MG63 (cell line): ENCODE data around the gene TRIM26. TPM values are rescaled to one million over a fixed set of nuclear protein-coding genes. Genes with fewer than 3 reads are reported as not detected.

Source experiments
- DNase-seq: peaks from one replicate; pipeline ENCODE4 v3.0.0-alpha.2; 2020
- H3K27me3 ChIP-seq: fragments of 250-450 bp; sonication (Bioruptor Pico); 2 replicates; pipeline ENCODE4 v1.5.1; 2020; ENCODE audit warnings: mild to moderate bottlenecking, moderate library complexity
- H3K36me3 ChIP-seq: fragments of 250-450 bp; sonication (Bioruptor Pico); 2 replicates; pipeline ENCODE4 v1.5.1; 2020; ENCODE audit warnings: mild to moderate bottlenecking, moderate library complexity
- H3K4me3 ChIP-seq: fragments of 250-450 bp; sonication (Bioruptor Pico); 2 replicates; pipeline ENCODE4 v1.5.1; 2020; ENCODE audit warnings: mild to moderate bottlenecking, moderate library complexity
- H3K9me3 ChIP-seq: fragments of 250-450 bp; sonication (Bioruptor Pico); 2 replicates; pipeline ENCODE4 v1.5.1; 2020; ENCODE audit warnings: mild to moderate bottlenecking, moderate library complexity
- total RNA-seq: library from RNA; depleted of rRNA; stranded (reverse); fragments of >200 nt; shearing (Covaris generic); gene quantifications from 2 replicates; pipeline ENCODE4 v1.2.3, GENCODE V29; 2014; ENCODE audit warnings: low replicate concordance

The TRIM26 gene
- total RNA-seq, 1 experiment from 2014 or later, result 44.3 TPM

- H3K9me3 ChIP-seq, result no peaks in the 10 kb centered on the region
- DNase-seq, result no peak
- H3K27me3 ChIP-seq, result no peaks in the 10 kb centered on the region
- H3K36me3 ChIP-seq, result no peaks in the 10 kb centered on the region
- H3K4me3 ChIP-seq, result no peak overlapping the region
Measured at GRCh38 chr6:30163918-30164654, 49.1 kb downstream of the TRIM26 start.

- no peaks in the 10 kb centered on the region for H3K36me3 ChIP-seq
- no peaks in the 10 kb centered on the region for H3K27me3 ChIP-seq
- no peak within 1 kb of the TSS for H3K4me3 ChIP-seq
- H3K9me3 ChIP-seq, result no peaks in the 10 kb centered on the region
- no peak for DNase-seq
Measured at GRCh38 chr6:30163090-30163917, 49.9 kb downstream of the TRIM26 start, which contains the start of gene TRIM15. TSS of gene TRIM15 (plus strand) at chr6:30163546. CDS start at chr6:30163685, 139 bp downstream.

- Histone ChIP-seq H3K36me3 (no peaks in the 10 kb centered on the region), H3K27me3 (no peaks in the 10 kb centered on the region), H3K9me3 (no peaks in the 10 kb centered on the region), H3K4me3 (no peak overlapping the region)
- no peak for DNase-seq
Measured at GRCh38 chr6:30162265-30163089, 50.7 kb downstream of the TRIM26 start.

- Histone ChIP-seq H3K9me3 (no peaks in the 10 kb centered on the region), H3K36me3 (no peaks in the 10 kb centered on the region), H3K4me3 (no peak within 1 kb of the TSS), H3K27me3 (no peaks in the 10 kb centered on the region)
- DNase-seq, result no peak
Measured at GRCh38 chr6:30160785-30161531, 52.2 kb downstream of the TRIM26 start, which contains the start of gene TRIM10. TSS of gene TRIM10 (minus strand) at chr6:30161211. CDS start at chr6:30160858, 353 bp downstream.

GRCh38 chr6:30160008-30160784 is 53.0 kb downstream of the TRIM26 start:
- Histone ChIP-seq H3K4me3 (no peak overlapping the region), H3K27me3 (no peaks in the 10 kb centered on the region), H3K36me3 (no peaks in the 10 kb centered on the region), H3K9me3 (no peaks in the 10 kb centered on the region)
- DNase-seq, result no peak

GRCh38 chr6:30158475-30159040 is 54.6 kb downstream of the TRIM26 start:
- Histone ChIP-seq H3K36me3 (no peaks in the 10 kb centered on the region), H3K9me3 (no peaks in the 10 kb centered on the region), H3K4me3 (no peak overlapping the region), H3K27me3 (no peaks in the 10 kb centered on the region)
- no peak for DNase-seq

GRCh38 chr6:30157999-30158398 is 55.2 kb downstream of the TRIM26 start:
- DNase-seq, result no peak
- H3K9me3 ChIP-seq, result no peaks in the 10 kb centered on the region
- H3K36me3 ChIP-seq, result no peaks in the 10 kb centered on the region
- no peaks in the 10 kb centered on the region for H3K27me3 ChIP-seq
- H3K4me3 ChIP-seq, result no peak overlapping the region

GRCh38 chr6:30157581-30157980 is 55.6 kb downstream of the TRIM26 start:
- no peak for DNase-seq
- no peaks in the 10 kb centered on the region for H3K36me3 ChIP-seq
- H3K27me3 ChIP-seq, result no peaks in the 10 kb centered on the region
- no peaks in the 10 kb centered on the region for H3K9me3 ChIP-seq
- no peak overlapping the region for H3K4me3 ChIP-seq

- no peak for DNase-seq
Measured at GRCh38 chr6:30156774-30157173, 56.4 kb downstream of the TRIM26 start.

GRCh38 chr6:30156262-30156599 is 57.0 kb downstream of the TRIM26 start:
- peak; percentile 11 for DNase-seq

More at GRCh38 chr6:30156774-30157173, 56.4 kb downstream of the TRIM26 start:
- no peaks in the 10 kb centered on the region for H3K27me3 ChIP-seq
- H3K36me3 ChIP-seq, result no peaks in the 10 kb centered on the region
- no peaks in the 10 kb centered on the region for H3K9me3 ChIP-seq
- no peak overlapping the region for H3K4me3 ChIP-seq

GRCh38 chr6:30155520-30156261 is 57.5 kb downstream of the TRIM26 start:
- Histone ChIP-seq H3K4me3 (no peak overlapping the region), H3K36me3 (no peaks in the 10 kb centered on the region), H3K9me3 (no peaks in the 10 kb centered on the region), H3K27me3 (no peaks in the 10 kb centered on the region)
- DNase-seq, result no peak

More at GRCh38 chr6:30156262-30156599, 57.0 kb downstream of the TRIM26 start:
- no peaks in the 10 kb centered on the region for H3K27me3 ChIP-seq
- no peaks in the 10 kb centered on the region for H3K36me3 ChIP-seq
- H3K9me3 ChIP-seq, result no peaks in the 10 kb centered on the region
- no peak overlapping the region for H3K4me3 ChIP-seq

GRCh38 chr6:30154709-30155519 is 58.3 kb downstream of the TRIM26 start:
- peak; percentile 83 for DNase-seq
- Histone ChIP-seq H3K4me3 (no peak overlapping the region), H3K27me3 (no peaks in the 10 kb centered on the region), H3K9me3 (no peaks in the 10 kb centered on the region), H3K36me3 (no peaks in the 10 kb centered on the region)

- H3K9me3 ChIP-seq, result no peaks in the 10 kb centered on the region
- H3K4me3 ChIP-seq, result no peak overlapping the region
- H3K27me3 ChIP-seq, result no peaks in the 10 kb centered on the region
- H3K36me3 ChIP-seq, result no peaks in the 10 kb centered on the region
- DNase-seq, result no peak
Measured at GRCh38 chr6:30154061-30154460, 59.1 kb downstream of the TRIM26 start.
